ENCODE measurements around the gene VEGFA.

GRCh38 chr6:43806758-43807227 lies 36.8 kb downstream of the VEGFA start:
- TF ChIP-seq, protein P1, sequence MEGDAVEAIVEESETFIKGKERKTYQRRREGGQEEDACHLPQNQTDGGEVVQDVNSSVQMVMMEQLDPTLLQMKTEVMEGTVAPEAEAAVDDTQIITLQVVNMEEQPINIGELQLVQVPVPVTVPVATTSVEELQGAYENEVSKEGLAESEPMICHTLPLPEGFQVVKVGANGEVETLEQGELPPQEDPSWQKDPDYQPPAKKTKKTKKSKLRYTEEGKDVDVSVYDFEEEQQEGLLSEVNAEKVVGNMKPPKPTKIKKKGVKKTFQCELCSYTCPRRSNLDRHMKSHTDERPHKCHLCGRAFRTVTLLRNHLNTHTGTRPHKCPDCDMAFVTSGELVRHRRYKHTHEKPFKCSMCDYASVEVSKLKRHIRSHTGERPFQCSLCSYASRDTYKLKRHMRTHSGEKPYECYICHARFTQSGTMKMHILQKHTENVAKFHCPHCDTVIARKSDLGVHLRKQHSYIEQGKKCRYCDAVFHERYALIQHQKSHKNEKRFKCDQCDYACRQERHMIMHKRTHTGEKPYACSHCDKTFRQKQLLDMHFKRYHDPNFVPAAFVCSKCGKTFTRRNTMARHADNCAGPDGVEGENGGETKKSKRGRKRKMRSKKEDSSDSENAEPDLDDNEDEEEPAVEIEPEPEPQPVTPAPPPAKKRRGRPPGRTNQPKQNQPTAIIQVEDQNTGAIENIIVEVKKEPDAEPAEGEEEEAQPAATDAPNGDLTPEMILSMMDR (IDR thresholded peaks at IDR 0.05): no peak
- TF ChIP-seq POLR2AphosphoS5 (IDR thresholded peaks at IDR 0.05; ENCODE audit: insufficient read depth in 1 of 2, low read depth in 1 of 2): no peak
- TF ChIP-seq POLR2A (IDR thresholded peaks at IDR 0.05): no peak

All from vagina (tissue), 2 donors.